Heart right ventricle (tissue), 16 donors: Measurements from ENCODE around the gene KLHL40. TPM values are rescaled to one million over a fixed set of nuclear protein-coding genes. Genes with fewer than 3 reads are reported as not detected.

Source experiments
- ATAC-seq, 8 donors: fragments of 200-7000 bp; cut with Tn5 transposase; one replicate each; pipeline ENCODE4 v1.9.1; 2020; ENCODE audit warnings: mild to moderate bottlenecking in 8 of 8, moderate library complexity in 8 of 8, moderate number of reproducible peaks in 1 of 8
- DNase-seq, 2 donors: peaks; one replicate each; pipeline ENCODE4 v3.0.0-alpha.2; 2020
- H3K27ac ChIP-seq, 10 donors: fragments of 200-600 bp; sonication (generic) in 2 of 10; one replicate each; pipeline versions ENCODE4 v1.5.0 to v1.8.0; 2020 to 2022; ENCODE audit warnings: mild to moderate bottlenecking in 3 of 10
- H3K27me3 ChIP-seq, 7 donors: fragments of 200-600 bp; one replicate each; pipeline ENCODE4 v1.8.0; 2021 to 2022; ENCODE audit warnings: mild to moderate bottlenecking in 2 of 7
- H3K36me3 ChIP-seq, 9 donors: fragments of 200-600 bp; sonication (generic) in 1 of 9; one replicate each; pipeline versions ENCODE4 v1.5.0 to v1.8.0; 2020 to 2022; ENCODE audit warnings: mild to moderate bottlenecking in 2 of 9
- H3K4me1 ChIP-seq, 9 donors: fragments of 200-600 bp; sonication (generic) in 1 of 9; one replicate each; pipeline versions ENCODE4 v1.5.0 to v1.8.0; 2020 to 2022; ENCODE audit warnings: mild to moderate bottlenecking in 4 of 9
- H3K4me3 ChIP-seq, 10 donors: fragments of 200-600 bp; sonication (generic) in 2 of 10; one replicate each; pipeline versions ENCODE4 v1.5.0 to v1.8.0; 2020 to 2022; ENCODE audit warnings: mild to moderate bottlenecking in 7 of 10, moderate library complexity in 2 of 10
- H3K9me3 ChIP-seq, 11 donors: fragments of 200-600 bp in 10 of 11; sonication (generic) in 2 of 11; one replicate each; pipeline versions ENCODE4 v1.5.0 to v1.8.0; 2013 to 2022; ENCODE audit warnings: mild to moderate bottlenecking in 2 of 11, control low read depth in 1 of 11, moderate library complexity in 1 of 11
- WGBS, 2 donors: extraction: QIAGEN DNeasy Blood & Tissue Kit; methylation state at CpG; one replicate each; pipeline ENCODE4 v1.1.7; 2013; ENCODE audit warnings: inconsistent platforms in 1 of 2; 5-methylcytosine and 5-hydroxymethylcytosine counted together
- intact Hi-C, 10 donors: fragments of 100-400 bp; cut with DNase I; formaldehyde crosslinking; loops; one replicate each; pipeline versions ENCODE4 v1.11.1 to v1.14.2; 2022
- polyA plus RNA-seq, 2 donors: library from polyadenylated mRNA; stranded (reverse); fragments of 200-250 nt; gene quantifications; one replicate each; pipeline ENCODE4 v1.2.3, GENCODE V29; 2013
- total RNA-seq, 10 donors: library from RNA; stranded (reverse); fragmentation: NEBNext Ultra II Directional in 3 of 10; extraction: Animal tissue kit (Norgen Biotek cat#: 25700) in 3 of 10; gene quantifications; one replicate each; pipeline versions ENCODE4 v1.2.1 to v1.2.4, GENCODE V29; 2021 to 2023
- TF ChIP-seq, protein P1 (sequence below), 9 donors: fragments of 200-600 bp; sonication (generic) in 2 of 9; IDR thresholded peaks; one replicate each; pipeline versions ENCODE4 v1.5.0 to v1.8.0; 2021 to 2022; ENCODE audit warnings: antibody characterized with exemption in 9 of 9, mild to moderate bottlenecking in 5 of 9, moderate library complexity in 1 of 9
- donor health status: Arrhythmogenic right ventricular cardiomyopathy.
- donor health status: ischemic (EF 13 %, LVEDD 7.1; RV severe dilation, severe dysfunction).
- donor health status: healthy with polysubstance abuse.
- donor health status: DM: no; HTN: yes; CAD: no.
- donor health status: DM: no; HTN: no; CAD: no.
- donor health status: ischemic (EF 25% LVEDD 6.9; RV normal size, moderate dysfunction).
- donor health status: ischemic (EF 25% LVEDD 5.7; RV mildly dilated, moderate dysfunction).
- donor health status: healthy.
- donor health status: DM: yes; HTN: yes; CAD: no.
- donor health status: Ischemic cardiomyopathy.
- donor health status: ischemic (EF 35%, LVEDD 5.7; RV mildly dilated, moderate dysfunction).
- donor health status: nonischemic (EF 11% LVEDD 7.7; RV severe dilation, severe dysfunction).
- donor health status: DM: yes; HTN: yes; CAD: no.
- donor health status: PGD.
- donor health status: ischemic (EF 29% LVEDD 5.4; RV normal size, mild dysfunction).
- donor health status: nonischemic (EF 23%, LVEDD 6.1; RV moderate dilation, normal function).

KLHL40 gene
- total and polyA plus RNA-seq, 12 donors = 0.26 to 8.3 (median 0.85) TPM

DNA sequence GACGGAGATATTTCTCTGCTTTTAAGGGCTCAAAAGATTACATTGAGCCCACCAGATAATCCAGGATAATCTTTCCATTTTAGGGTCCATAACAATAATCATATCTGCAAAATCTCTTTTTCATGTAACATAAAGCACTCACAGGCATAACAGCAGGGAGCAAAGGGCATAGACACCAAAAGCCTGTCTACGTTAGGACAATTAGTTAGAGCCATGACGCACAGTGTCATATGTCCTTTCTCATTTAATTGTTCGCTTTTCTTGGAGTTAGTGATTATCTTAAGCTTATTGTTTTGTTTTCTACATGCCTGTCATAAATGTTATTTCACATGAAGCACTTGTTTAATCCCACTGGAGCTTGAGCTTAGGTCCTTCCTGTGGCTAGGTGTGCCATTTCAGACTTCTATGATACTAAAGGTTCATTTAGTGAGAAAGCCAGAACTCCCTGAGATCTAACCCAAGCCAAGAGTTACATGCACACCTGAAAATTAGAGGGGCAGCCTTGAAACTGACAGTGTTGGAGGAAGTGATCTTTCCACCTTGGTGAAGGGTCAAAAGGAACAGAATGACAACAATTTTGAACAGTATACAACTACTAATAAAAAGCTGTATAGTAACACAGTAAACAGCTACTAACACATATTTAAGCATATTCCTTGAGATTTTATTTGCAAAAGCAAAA is 29.0 kb downstream of the KLHL40 start:
- no peaks in the 10 kb centered on the region for H3K27me3 ChIP-seq
- DNase-seq = no peak
- no peak overlapping the region for H3K27ac ChIP-seq
- TF ChIP-seq, protein P1, sequence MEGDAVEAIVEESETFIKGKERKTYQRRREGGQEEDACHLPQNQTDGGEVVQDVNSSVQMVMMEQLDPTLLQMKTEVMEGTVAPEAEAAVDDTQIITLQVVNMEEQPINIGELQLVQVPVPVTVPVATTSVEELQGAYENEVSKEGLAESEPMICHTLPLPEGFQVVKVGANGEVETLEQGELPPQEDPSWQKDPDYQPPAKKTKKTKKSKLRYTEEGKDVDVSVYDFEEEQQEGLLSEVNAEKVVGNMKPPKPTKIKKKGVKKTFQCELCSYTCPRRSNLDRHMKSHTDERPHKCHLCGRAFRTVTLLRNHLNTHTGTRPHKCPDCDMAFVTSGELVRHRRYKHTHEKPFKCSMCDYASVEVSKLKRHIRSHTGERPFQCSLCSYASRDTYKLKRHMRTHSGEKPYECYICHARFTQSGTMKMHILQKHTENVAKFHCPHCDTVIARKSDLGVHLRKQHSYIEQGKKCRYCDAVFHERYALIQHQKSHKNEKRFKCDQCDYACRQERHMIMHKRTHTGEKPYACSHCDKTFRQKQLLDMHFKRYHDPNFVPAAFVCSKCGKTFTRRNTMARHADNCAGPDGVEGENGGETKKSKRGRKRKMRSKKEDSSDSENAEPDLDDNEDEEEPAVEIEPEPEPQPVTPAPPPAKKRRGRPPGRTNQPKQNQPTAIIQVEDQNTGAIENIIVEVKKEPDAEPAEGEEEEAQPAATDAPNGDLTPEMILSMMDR (IDR thresholded peaks at IDR 0.05) = no peak
- intact Hi-C loops = no loop called here
- H3K4me1 ChIP-seq = peaks cover 0 to under 1% (median 0%) of the 10 kb centered on the region in 9 donors
- H3K9me3 ChIP-seq = no peaks in the 10 kb centered on the region
- WGBS, 2 donors = 76 to 77% methylated on average over 4 of the region's 4 CpGs
- ATAC-seq = no peak
- no peaks in the 10 kb centered on the region for H3K36me3 ChIP-seq
- H3K4me3 ChIP-seq = no peak overlapping the region

DNA sequence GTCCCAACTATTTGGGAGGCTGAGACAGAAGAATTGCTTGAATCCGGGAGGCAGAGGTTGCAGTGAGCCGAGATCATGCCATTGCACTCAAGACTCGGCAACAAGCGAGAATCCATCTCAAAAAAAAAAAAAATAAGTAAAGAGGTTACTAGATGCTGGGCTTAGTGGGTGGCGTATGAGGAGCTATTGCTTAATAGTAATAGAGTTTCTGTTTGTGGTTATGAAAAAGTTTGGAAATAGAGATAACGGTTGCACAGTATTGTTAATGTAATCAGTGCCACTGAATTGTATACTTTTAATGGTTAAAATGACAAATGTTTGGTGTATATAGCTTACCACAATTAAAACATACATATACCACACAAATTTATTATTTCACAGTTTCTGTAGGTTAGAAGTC is 32.0 kb downstream of the KLHL40 start:
- Histone ChIP-seq H3K4me3 (no peak overlapping the region), H3K27me3 (no peaks in the 10 kb centered on the region), H3K4me1 (peaks cover 0 to 21% (median 0%) of the 10 kb centered on the region in 9 donors), H3K27ac (no peak overlapping the region), H3K9me3 (no peaks in the 10 kb centered on the region), H3K36me3 (no peaks in the 10 kb centered on the region)
- TF ChIP-seq, protein P1 (IDR thresholded peaks at IDR 0.05) = no peak
- intact Hi-C loops = no loop called here
- WGBS, 2 donors = 93 to 95% methylated on average over 6 of the region's 6 CpGs
- DNase-seq (no peak), ATAC-seq (no peak)

DNA sequence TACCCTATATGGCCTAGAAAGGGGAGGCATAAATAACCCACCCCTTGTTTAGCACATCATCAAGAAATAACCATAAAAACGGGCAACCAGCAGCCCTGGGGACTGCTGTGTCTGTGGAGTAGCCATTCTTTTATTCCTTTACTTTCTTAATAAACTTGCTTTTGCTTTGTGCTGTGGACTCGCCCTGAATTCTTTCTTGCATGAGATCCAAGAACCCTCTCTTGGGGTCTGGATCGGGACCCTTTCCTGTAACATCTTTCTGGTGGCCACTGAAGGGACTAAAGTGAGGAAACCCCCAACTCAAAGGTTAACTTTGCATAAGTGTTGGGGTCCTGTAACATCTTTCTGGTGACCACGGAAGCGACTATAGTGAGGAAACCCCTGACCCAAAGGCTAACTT is 33.0 kb downstream of the KLHL40 start:
- intact Hi-C loops = no loop called here
- no peaks in the 10 kb centered on the region for H3K9me3 ChIP-seq
- peak overlapping the region in 2 of 10 donors; percentile 44 to 75 for H3K27ac ChIP-seq
- no peak overlapping the region for H3K4me3 ChIP-seq
- 79 to 88% methylated on average over 5 of the region's 5 CpGs for WGBS, 2 donors
- peaks cover 0 to 28% (median 3%) of the 10 kb centered on the region in 9 donors for H3K4me1 ChIP-seq
- no peaks in the 10 kb centered on the region for H3K27me3 ChIP-seq
- ATAC-seq (no peak), DNase-seq (no peak)
- H3K36me3 ChIP-seq = no peaks in the 10 kb centered on the region
- TF ChIP-seq, protein P1 (IDR thresholded peaks at IDR 0.05) = no peak

DNA sequence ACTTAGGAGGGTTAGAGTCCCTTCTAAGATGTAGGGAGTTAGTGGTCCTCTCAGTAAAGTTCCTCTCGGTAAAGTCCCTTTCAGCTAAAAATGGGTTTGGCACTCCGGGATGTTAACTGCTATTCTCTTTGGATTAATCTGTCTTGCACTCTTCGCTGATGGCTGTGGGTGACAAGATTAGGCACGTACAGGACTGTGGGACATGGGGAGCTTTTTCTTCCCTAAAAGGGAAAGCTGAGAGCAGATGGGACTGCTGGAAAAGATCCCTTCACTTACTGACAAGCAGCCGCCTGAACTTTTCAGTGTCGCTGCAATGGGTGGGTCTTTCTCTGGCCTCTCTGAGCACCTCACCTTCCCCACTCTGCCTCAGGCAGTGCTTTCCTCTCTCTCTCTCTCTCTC is 33.7 kb downstream of the KLHL40 start:
- Histone ChIP-seq H3K4me1 (peaks cover 0 to 30% (median 3%) of the 10 kb centered on the region in 9 donors), H3K36me3 (no peaks in the 10 kb centered on the region), H3K4me3 (no peak overlapping the region), H3K27ac (peak overlapping the region in 9 of 10 donors; percentile 15 to 75 (median 44)), H3K9me3 (no peaks in the 10 kb centered on the region), H3K27me3 (no peaks in the 10 kb centered on the region)
- intact Hi-C loops = no loop called here
- peak in 3 of 8 donors; percentile 46 to 63 (median 59) for ATAC-seq
- TF ChIP-seq, protein P1 (IDR thresholded peaks at IDR 0.05) = no peak
- DNase-seq = no peak
- 27 to 44% methylated on average over 6 of the region's 6 CpGs for WGBS, 2 donors
